ENCODE data around the gene GLS2.
"Not testable (repeated sequence)": the region's sequence is repeated elsewhere in the genome, so short reads cannot be mapped to it uniquely, and the experiment has no call there.

GLS2 gene

DNA sequence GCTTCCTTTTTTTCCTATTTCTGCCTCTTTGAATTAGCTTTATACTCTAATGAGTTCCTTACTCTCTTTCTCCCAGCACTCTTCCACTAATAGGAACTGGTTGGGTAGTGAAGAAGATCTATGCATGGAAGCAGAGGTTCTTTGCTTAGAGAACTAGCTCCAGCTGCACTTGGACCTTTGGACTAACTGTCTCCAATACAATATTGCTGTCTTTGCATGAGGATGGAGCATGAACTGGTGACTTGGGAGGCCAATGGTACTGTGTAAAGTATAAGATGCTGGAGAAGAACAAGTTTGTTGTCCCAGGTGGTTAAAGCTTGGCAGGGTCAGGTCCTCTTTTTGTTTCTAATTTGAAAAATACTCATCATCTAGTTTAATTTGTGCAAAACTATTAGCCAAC, 2.4 kb upstream of the GLS2 start:
- DNase-seq, result no peak

GRCh38 chr12:56487448-56488040, 417 bp downstream of the GLS2 start:
- DNase-seq, result peak; percentile 18

- DNase-seq, result no peak
Observed at GRCh38 chr12:56486694-56487093, 1.3 kb downstream of the GLS2 start.

DNA sequence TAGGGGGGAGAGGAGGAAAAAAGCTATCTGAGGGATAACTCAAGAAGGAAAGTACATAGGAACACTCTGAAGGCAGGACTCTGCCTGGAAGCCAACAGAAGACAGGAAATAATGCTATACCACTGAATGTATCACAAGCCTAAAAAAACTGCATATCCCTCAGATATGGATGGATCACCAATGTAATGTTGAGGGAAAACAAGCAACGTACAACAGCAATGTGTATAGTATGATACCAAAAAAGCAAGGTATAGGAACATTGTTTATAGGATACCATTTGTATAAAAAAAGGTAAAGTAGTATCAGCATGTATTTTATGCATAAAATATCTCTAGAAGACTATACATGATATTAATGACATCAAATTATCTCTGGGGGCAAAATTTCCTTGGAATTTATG, 3.4 kb downstream of the GLS2 start:
- DNase-seq, result no peak

DNA sequence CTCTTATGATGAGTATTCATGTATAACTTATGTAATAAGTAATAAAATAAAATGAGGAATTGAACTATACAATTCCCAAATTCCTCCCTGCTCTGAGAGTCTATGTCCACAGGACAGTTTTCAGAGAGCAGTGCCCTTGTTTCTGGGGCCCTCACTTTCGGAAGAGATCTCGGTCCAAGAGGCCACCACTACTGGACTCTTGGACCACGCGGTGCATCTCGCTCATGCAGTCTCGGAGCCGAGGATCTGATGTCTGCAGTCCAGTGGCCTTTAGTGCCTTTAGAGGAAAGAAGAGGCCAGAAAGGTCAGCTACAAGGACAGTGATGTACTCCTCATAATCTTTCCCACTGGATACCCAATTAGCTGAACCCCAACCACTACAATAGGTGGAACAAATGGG, 8.3 kb downstream of the GLS2 start:
- DNase-seq, result no peak

DNA sequence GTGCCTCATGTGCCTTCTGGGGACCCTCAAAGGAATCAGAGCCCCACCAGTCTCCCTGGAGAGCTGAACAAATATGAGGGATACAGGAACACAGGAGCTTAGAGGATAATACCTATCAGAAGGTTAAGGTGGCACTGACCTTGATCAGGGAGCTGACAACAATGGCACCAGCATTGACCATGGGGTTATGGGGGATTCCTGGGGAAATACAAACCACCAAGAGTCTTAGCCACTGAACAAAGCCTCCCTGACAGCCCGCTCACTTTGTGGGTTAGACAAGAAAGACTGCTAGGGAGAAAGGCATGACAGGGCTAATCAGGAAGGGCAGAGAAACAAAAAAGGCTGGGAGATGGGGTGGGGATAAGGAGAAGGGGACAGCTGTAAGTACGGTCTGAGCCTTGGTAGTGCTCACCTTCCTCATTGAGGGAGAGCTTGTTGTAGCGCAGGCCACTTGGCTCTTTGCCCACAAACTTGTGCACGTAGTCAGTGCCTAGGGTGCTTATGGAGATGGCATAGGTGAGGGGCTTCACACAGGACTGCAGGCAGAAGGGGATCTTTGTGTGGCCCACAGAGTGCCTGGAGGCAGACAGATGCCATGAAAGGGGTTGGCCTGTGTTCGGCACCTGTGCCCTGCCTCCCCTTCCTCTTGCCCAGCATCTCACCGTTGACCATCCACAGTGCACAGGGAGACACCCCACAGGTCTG, 10.3 kb downstream of the GLS2 start:
- no peak for DNase-seq

DNA sequence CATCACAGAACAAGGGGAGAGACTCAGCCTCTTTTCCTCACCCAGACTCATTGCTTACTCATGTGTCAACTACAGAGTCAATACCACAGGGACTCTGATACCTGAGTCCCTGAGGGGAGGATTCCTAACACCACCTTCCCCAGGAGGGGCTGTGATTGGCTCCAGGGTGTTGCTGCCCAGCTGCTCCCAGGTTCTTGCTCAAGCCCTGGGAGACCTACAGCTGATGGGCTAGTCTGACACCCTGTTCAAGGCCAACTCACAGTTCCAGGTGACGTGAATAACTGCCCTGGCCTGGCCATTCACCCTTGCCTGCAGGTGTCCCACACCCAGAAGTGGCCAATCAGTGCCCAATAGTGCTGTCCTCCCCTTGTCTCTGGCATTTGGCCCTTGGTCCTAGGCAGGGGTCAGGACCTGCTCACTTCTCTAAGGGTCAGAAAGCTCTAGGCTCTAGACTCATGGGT, 11.0 kb downstream of the GLS2 start:
- DNase-seq, result no peak

DNA sequence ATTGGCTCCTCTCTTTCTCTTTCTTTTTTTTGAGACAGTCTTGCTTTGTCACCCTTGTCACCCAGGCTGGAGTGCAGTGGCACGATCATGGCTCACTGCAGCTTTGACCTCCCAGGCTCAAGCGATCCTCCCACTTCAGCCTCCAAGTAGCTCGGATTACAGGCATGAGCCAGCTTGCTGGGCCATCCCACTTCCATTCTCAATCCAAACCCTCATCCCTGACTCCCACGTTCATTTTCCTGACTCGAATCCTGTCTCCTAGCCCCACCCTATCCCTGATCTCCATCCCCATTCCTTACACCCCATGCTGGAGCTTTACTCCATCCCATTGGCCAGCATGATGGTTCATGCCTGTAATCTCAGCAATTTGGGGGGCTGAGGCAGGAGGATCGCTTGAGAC, 11.8 kb downstream of the GLS2 start:
- DNase-seq, result no peak

DNA sequence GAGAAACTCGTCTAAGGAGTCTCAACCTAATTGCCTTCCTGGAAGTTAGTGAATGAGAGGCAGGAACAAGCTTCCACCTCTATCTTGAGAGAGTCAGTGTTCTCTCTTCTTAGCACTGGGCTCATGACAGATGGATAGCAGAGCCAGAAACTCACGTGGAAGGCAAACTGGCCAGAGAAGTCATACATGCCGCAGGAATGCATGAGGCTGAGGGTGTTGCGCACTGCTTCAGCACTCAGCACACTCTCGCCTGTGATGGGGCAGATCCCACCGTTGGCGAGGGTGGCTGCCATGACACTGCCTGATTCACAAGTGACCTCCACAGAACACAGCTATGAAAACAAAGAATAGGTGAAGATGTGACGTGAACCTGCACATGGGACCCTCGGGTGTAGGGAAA, 13.6 kb downstream of the GLS2 start:
- DNase-seq, result no peak

GRCh38 chr12:56469007-56469930, 18.7 kb downstream of the GLS2 start:
- no peak for DNase-seq

- peak; percentile 91 for DNase-seq
Observed at GRCh38 chr12:56468216-56469006, 19.6 kb downstream of the GLS2 start, which contains the start of gene SPRYD4. Gene SPRYD4 (plus strand): TSS chr12:56468578. CDS start chr12:56468592, 14 bp downstream.

DNA sequence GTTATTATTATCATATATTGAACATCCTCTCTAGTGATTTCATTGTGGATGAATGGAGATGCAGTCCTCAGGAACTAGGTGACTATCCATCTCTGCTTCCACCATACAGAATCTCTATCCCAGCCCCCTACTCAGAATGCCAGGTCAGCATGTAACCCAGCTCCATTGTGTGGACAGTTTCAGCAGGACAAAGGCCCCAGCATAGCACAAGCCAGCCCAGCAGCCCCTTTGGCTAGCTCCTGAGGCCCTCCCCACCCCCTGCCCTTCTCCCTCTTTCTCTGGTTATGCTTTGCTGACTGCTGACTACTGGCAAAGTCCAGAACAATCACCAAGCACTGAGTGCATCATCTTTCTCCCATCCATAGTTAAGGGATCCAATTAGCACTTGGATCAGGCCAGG, 25.4 kb downstream of the GLS2 start:
- DNase-seq, result no peak

DNA sequence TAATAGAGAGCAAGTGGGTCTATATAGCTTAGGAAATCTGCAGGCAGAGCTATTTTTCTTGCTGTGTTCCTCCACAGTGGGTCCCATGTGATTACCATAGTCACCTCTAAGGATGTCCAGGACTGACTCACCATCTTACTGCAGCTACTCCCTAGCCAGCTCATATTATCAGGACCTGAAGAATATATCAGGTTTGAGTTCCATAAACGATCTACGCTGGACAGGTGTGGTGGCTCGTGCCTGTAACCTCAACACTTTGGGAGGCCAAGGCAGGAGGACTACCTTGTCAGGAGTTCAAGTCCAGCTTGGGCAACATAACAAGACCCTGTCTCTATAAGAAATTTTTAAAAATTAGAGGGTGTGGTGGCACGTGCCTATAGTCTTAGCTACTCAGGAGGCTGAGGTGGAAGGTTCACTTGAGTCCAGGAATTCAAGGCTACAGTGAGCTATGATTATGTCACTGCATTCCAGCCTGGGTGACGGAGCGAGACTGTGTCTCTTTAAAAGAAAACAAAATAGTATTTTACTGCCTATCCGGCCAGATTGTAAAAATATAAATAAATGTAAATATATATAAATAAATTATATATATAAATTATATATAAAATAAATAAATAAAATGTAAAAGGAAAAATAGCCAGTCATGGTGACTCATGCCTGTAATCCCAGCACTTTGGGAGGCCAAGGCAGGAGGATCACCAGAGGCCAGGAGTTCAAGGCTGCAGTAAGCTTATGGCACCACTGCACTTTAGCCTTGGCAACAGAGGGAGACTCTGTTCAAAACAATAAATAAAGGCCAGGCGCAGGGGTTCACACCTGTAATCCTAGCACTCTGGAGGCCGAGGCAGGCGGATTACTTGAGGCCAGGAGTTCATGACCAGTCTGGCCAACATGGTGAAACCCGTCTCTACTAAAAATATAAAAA, 26.5 kb downstream of the GLS2 start:
- DNase-seq, result no peak

- no peak for DNase-seq
Observed at GRCh38 chr12:56457817-56458216, 30.1 kb downstream of the GLS2 start.

DNA sequence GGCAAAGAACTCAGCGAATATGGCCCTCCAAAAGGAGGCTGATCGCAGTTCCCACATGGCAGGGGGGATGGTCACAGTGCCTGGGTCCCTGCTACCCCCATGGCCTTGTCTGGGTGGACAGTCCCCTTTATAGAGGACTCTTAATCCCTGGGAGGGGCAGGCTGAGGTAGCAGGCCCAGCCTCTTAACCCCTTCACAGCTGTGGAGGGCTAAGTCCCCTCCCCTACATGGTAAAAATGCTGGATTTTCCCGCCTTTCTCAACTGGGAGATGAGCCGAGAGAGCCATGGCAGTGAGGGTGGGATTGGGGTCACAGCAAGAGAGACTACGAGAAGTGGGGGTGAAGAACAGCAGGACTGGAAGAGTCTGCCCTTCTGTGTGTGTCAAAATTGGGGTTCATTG, 33.4 kb downstream of the GLS2 start, which contains the start of gene MIP:
TSS of gene MIP (minus strand) at position 101 of the 400 bp plus-strand sequence. CDS start at position 57, 44 bp downstream.
- DNase-seq, result no peak

GRCh38 chr12:56451147-56451546, 36.8 kb downstream of the GLS2 start:
- DNase-seq, result no peak

GRCh38 chr12:56450241-56450640, 37.7 kb downstream of the GLS2 start:
- no peak for DNase-seq

GRCh38 chr12:56449622-56449984, 38.4 kb downstream of the GLS2 start:
- no peak for DNase-seq

DNA sequence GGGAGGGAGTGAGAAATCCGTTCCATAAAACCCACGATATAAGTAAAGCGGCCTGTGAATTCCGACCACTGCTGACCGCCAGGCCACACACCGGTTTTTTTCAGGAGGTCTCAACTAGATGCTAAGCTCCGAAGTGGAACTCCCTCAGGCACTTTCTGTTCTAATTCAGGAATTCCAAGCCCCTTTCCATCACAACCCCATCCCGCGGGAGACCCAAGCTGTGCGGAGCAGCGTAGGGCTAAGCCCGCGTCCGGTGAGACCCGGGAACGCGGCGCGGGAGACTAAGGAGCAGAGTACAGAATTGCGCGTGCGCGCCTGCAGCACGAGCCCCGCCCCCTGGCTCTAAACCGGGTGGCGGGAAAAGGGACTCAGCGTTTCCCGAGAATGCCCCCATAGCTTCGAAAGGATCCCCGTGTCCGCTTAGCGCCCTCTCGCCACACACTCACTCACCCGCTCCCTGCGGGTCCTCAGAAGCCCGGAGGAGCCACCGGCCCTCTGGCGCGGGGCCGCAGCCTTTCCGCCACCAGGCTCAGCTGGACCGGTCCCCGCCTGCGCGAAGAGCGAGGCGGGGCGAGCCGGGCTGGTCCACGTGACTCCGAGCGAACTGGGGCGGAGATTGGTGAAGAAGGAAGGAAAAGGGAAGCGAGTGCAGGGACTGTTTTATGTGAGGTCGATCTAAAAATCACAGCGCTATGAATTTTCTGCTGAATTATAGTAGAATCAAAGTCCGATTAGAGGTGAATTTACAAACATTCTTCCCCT, 38.9 kb downstream of the GLS2 start, which contains the start of gene TIMELESS:
TSS of gene TIMELESS (minus strand) at position 567 of the 762 bp plus-strand sequence. CDS start 15,256 bp downstream, outside the sequence.
- DNase-seq, result peak; percentile 78

DNA sequence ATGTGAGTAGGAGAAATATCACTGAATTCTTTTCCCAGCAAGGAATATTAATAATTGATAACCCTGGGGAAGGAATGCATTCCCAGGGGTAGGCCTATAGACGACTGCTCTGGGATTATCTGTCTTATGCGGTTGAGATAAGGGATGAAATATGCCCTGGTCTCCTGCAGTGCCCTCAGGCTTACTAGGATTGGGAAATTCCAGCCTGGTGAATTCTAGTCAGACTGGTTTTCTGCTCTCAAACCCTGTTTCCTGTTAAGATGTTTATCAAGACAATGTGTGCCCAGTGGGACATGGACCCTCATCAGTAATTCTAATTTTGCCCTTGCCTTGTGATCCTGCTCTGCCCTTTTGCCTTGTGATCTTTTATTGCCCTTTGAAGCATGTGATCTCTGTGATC, 44.8 kb downstream of the GLS2 start:
- not testable (repeated sequence) for DNase-seq

All from stimulated activated naive CD4-positive, alpha-beta T cell treated with Interleukin-2 at 50 U/mL for 16 hours (primary cell).